GM18499 (cell line): Measurements from ENCODE around the gene DMD.

ENCODE experiments used
- ATAC-seq: cut with Tn5 transposase; IDR thresholded peaks from one replicate; pipeline ENCODE4 v1.9.1; 2021; ENCODE audit warnings: moderate number of reproducible peaks; ENCODE audit not compliant: insufficient read depth, unreplicated experiment

The DMD gene

GRCh38 chrX:31340587-31340986 lies 1870.8 kb downstream of the DMD start:
- no peak for ATAC-seq

- no peak for ATAC-seq
Measured at GRCh38 chrX:31338991-31339350, 1872.4 kb downstream of the DMD start.

GRCh38 chrX:31337332-31337731 lies 1874.0 kb downstream of the DMD start:
- no peak for ATAC-seq

DNA sequence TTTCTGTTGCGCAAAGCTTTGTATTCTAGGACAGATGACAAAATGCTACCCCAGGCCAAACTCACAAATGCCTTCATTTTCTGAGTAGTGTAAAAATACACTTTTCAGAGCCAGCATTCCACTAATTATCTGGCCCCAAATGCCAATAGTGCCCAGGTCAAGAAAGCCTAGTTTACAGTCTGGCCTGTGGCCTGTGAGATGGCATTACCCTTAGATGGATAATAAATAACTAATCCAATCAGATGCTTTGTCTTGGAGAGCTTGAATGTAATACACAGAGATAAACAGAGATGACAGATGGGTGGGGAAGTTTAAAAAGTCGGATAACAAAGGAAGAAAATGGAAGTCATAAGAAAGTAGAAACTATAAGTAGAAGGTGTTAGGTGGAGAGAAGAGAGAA lies 1874.9 kb downstream of the DMD start:
- no peak for ATAC-seq

DNA sequence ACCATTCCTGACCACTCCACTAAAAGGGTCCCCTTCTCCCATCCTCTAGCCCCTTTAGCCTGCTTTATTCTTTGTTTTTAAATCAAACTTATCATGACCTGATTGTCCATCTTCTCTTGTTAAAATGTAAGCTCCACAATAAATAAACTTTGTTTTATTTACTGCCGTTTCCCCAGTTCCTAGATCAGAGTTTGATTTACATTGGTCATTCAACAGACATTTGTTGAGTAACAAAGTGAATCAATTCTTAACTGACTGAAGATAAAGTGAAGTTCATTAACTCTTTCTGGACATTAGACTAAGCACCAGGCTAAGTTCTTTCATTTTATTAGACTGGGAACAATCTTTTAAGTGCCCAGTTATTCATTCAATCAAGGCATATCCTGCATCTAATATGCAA lies 1876.4 kb downstream of the DMD start:
- ATAC-seq: no peak

DNA sequence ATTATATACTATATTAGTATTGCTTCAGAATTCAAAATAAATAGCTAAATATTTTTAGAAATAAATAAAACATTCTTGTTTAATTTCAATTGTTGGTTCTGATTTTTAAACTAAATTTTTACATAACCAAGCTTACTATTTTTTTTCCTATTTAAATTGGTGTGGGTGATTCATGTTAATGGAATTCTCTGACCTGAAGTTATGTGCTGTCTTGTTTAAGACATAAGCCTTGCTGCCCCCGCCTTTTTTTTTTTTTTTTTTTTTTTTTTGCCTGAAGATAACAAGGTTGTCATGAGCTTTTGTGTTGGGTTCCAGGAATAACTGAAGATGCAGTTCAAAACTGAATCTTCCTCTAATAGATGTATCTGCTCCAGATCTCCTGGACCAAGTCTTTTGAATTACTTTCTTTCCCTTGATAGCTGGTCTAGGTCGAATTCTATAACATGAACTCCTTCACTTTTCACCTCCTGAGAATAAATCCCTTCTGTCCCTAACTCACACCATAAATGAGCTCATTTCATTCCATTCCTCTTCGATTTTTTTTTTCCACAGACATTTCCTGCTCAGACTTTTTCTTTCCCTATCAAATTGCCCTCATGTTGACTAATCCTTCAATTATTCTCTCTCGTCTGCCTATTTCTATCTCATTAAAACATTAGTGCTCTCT lies 1878.1 kb downstream of the DMD start:
- no peak for ATAC-seq

DNA sequence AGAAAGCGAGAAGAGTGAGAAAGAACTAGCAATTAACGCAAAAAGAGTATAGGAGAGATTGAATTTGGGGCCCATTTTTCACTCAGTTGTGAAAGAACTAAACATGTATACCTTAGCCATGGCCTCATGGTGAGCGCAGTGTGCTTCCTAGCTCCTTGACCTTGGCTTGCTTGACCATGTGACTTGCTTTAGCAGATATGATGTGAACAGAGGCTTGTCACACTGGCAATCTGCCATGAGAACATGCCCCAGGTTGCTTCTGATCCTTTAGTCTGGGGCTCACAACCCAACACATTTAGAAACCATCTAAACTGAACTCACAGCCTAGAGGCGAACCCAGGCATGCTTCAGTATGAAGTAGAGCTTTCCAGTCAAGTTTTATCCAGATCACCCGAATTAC lies 1879.4 kb downstream of the DMD start:
- ATAC-seq: no peak

DNA sequence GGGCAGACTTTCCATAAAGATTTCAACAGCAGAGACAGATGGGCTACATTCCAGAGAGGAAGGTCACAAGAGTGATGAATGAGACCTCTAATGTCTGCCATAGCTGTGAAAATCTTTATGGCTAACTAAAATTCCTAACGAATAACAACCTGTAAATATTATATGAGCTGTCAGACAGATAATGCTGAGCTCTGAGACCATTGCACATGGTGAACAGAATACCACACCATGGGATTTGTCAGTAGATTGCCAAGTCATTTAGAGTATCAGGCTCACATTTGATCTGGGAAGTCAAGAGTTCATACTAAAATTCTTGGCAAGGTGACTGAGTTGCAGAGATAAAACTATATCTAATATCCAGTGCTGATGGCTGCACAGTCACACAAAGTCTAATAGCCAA lies 1880.3 kb downstream of the DMD start:
- no peak for ATAC-seq

- ATAC-seq: peak; percentile 63
Measured at GRCh38 chrX:31329298-31329697, 1882.1 kb downstream of the DMD start.

GRCh38 chrX:31323658-31324057 lies 1887.7 kb downstream of the DMD start:
- ATAC-seq: peak; percentile 93

DNA sequence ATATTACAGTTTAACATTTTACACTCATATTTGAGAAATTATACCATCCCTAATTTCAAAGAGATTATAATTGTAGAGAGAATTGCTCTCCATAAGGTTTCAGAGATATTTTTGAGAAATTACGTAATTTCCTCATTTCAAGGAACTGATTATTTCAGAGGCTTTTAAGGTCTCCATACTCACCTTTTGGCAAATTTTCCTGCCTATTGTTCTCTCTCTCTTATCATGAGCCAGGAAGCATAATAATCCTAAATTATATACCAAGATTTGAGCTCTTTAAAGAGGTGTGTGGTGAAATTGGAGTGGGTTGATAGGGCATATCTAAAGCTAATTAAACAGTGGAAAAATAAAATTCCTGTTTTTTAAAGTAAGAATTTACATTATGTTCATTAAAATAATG lies 1890.6 kb downstream of the DMD start:
- no peak for ATAC-seq

- no peak for ATAC-seq
Measured at GRCh38 chrX:31319586-31319985, 1891.8 kb downstream of the DMD start.

GRCh38 chrX:31318866-31319265 lies 1892.5 kb downstream of the DMD start:
- ATAC-seq: no peak

DNA sequence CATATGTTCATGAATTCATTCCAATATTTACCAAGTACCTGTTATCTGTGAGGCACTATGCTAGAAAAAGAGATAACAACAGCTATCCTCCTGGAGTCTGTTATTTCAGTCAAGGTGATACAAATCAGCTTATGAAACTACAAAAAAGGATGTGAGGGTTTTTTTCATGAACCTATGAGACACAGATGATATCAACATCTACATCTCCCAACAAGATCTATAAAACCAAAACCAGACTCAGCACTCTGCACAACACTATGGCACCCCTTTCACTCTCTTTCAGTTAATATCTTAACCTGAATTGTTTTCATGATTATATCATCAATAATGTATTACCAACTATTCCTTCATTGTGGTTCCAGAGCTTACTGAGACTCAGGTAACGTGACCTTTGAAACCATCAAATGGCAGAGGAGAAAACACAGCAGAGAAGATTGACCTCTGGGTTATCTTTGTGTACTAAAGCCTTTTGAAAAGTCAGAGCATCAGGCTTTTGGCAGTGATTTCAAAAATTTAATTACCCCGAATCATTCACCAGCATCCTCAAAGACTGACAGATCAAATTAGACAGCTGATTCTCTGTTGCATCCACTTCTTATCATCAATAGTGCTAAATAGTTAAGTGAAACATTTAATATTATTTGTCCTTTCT lies 1894.9 kb downstream of the DMD start:
- no peak for ATAC-seq

DNA sequence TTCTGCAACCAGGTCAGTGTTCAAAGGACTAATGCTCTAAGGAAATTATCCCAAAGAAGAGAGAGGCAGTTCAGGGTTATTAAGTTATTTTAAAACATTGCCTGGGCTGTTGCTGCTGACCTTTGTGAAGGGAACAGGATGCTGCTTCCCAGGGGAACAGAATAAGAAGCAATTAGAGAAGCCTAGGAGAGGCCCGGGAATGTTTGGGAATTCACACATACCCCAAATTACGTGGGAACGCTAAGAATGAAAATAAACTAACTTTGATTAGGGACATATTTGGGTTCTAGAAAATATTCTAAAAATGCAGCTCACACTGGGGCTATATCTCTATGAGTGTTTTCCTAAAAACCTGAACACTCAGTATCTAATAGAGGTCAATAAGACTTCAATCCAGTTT lies 1896.4 kb downstream of the DMD start:
- no peak for ATAC-seq

DNA sequence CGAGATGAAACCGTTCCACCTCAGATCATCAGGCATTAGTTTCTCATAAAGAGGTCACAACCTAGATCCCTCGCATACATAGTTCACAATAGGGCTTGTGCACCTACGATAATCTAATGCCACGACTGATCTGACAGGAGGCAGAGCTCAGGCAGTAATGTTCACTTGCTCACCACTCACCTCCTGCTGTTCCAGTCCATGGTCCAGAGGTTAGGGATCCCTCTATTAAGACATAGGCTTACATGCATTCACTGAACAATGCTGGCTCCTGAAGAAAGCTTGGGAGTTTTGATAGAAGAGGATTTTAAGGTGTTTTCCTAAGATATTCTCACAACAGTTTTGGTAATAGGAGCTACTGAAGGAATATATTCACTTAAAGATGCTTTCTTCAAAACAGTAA lies 1903.4 kb downstream of the DMD start:
- no peak for ATAC-seq

- no peak for ATAC-seq
Measured at GRCh38 chrX:31302573-31303075, 1908.7 kb downstream of the DMD start.

GRCh38 chrX:31301941-31302340 lies 1909.4 kb downstream of the DMD start:
- ATAC-seq: no peak

DNA sequence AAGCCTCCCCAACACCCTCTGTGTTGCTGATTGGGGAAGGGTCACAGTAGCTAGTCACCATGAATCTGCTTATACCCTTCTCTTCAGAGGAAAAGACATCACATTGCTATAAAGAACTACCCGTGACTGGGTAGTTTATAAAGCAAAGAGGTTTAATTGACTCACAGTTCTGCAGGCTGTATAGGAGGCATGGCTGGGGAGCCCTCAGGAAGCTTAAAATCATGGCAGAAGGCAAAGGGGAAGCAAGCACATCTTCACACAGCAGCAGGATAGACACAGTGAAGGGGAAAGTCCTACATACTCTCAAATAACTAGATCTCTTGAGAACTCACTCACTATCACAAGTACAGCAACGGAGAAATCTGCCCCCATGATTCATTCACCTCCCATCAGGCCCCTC lies 1910.1 kb downstream of the DMD start:
- no peak for ATAC-seq

GRCh38 chrX:31298916-31299315 lies 1912.4 kb downstream of the DMD start:
- no peak for ATAC-seq

- ATAC-seq: no peak
Measured at GRCh38 chrX:31297881-31298280, 1913.5 kb downstream of the DMD start.

DNA sequence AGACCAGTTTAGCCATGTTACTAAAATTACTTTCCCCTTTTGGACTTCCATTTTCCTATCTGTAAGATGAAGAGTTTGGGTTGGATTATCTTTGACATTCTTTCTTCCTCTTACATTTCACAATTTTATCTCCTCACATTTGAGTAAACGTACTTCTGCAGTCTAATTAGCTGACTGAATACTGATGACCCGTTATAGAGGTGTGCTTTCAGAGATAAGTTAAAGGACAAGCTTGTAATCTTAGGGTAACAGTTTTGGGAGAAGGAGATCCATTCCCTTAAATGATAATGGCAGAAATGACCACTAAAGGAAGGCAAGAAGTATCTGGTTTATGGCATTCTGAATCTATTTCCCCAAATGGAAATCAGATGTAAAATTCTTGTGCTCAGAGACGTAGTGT lies 1916.9 kb downstream of the DMD start:
- no peak for ATAC-seq
